Small intestine (tissue), 16 donors: ENCODE measurements around the gene CDK5R2. TPM values are rescaled to one million over a fixed set of nuclear protein-coding genes. Genes with fewer than 3 reads are reported as not detected.
"Not testable (repeated sequence)": the region's sequence is repeated elsewhere in the genome, so short reads cannot be mapped to it uniquely, and the experiment has no call there.

Experiments
- DNase-seq, 2 donors: peaks; one replicate each; pipeline versions ENCODE4 v3.0.0 to v3.0.0-alpha.2; 2013
- FAIRE-seq: peaks from 2 replicates; lab custom pipeline; 2012; peaks lifted over from hg19 to GRCh38; lab: Jason Lieb, UNC
- H3K27ac ChIP-seq, 3 donors: one replicate each; pipeline ENCODE4 v1.5.1; 2013; ENCODE audit warnings: low read length in 2 of 3, mild to moderate bottlenecking in 2 of 3, control low read depth in 1 of 3, inconsistent platforms in 1 of 3, low read depth in 1 of 3, moderate library complexity in 1 of 3
- H3K27me3 ChIP-seq, 3 donors: one replicate each; pipeline ENCODE4 v1.6.1; 2013; ENCODE audit warnings: low read length in 3 of 3, inconsistent platforms in 1 of 3; ENCODE audit not compliant: control insufficient read depth in 3 of 3, insufficient read depth in 3 of 3
- H3K36me3 ChIP-seq, 3 donors: one replicate each; pipeline ENCODE4 v1.6.1; 2013; ENCODE audit warnings: low read length in 3 of 3, inconsistent platforms in 1 of 3, low read depth in 1 of 3, mild to moderate bottlenecking in 1 of 3, moderate library complexity in 1 of 3; ENCODE audit not compliant: control insufficient read depth in 3 of 3, insufficient read depth in 2 of 3
- H3K4me1 ChIP-seq, 3 donors: one replicate each; pipeline ENCODE4 v1.6.1; 2013; ENCODE audit warnings: low read length in 2 of 3, inconsistent platforms in 1 of 3, low read depth in 1 of 3, mild to moderate bottlenecking in 1 of 3, moderate library complexity in 1 of 3; ENCODE audit not compliant: control insufficient read depth in 3 of 3, insufficient read depth in 2 of 3
- H3K4me3 ChIP-seq, 3 donors: one replicate each; pipeline ENCODE4 v1.5.1; 2013; ENCODE audit warnings: low read length in 3 of 3, control low read depth in 1 of 3, inconsistent platforms in 1 of 3, low read depth in 1 of 3, mild to moderate bottlenecking in 1 of 3, moderate library complexity in 1 of 3
- H3K9me3 ChIP-seq, 2 donors: one replicate each; pipeline ENCODE4 v1.6.1; 2013; ENCODE audit warnings: low read depth in 1 of 2, low read length in 1 of 2; ENCODE audit not compliant: control insufficient read depth in 2 of 2, insufficient read depth in 1 of 2
- WGBS, 3 donors: extraction: QIAGEN DNeasy Blood & Tissue Kit; methylation state at CpG; one replicate each; pipeline ENCODE4 v1.1.7; 2013; 5-methylcytosine and 5-hydroxymethylcytosine counted together
- long read RNA-seq, 10 donors: transcript quantifications; one replicate each; lab custom pipeline, GENCODE V29; 2026
- polyA plus RNA-seq, 4 donors: library from polyadenylated mRNA; stranded (reverse) in 3 of 4; unstranded in 1 of 4; fragments of 200-250 nt in 3 of 4; fragments of 120-200 nt in 1 of 4; gene quantifications; one replicate each; pipeline versions ENCODE4 v1.2.1 to v1.2.3, GENCODE V29; 2013
- donor health status: healthy with polysubstance abuse.
- donor health status: control.
- donor health status: control.
- donor health status: Bipolar disorder and iron deficiency.
- donor health status: healthy.

CDK5R2 gene
- 1 to 10 TPM in 2 of 4 donors, under 1 TPM in 1, not detected in 1; 0.22 to 1.5 (median 1.4) TPM for polyA plus RNA-seq
- long read RNA-seq, donor 1 = 0 reads
- long read RNA-seq, donor 2, partial matches to known transcripts = 0 of 2 reads
- long read RNA-seq, donor 2, other reads (novel, unspliced or antisense) = 0 of 2 reads
- long read RNA-seq, donor 3, partial matches to known transcripts = 0 of 4 reads
- long read RNA-seq, donor 3, other reads (novel, unspliced or antisense) = 0 of 4 reads
- long read RNA-seq, donor 4 = 0 reads
- long read RNA-seq, donor 5, partial matches to known transcripts = 0 of 2 reads
- long read RNA-seq, donor 5, other reads (novel, unspliced or antisense) = 0 of 2 reads
- long read RNA-seq, donor 6, partial matches to known transcripts = 0 of 1 reads
- long read RNA-seq, donor 6, other reads (novel, unspliced or antisense) = 0 of 1 reads
- long read RNA-seq, donor 7 = 0 reads
- long read RNA-seq, donor 8 = 0 reads
- long read RNA-seq, donor 9, partial matches to known transcripts = 0 of 2 reads
- long read RNA-seq, donor 9, other reads (novel, unspliced or antisense) = 0 of 2 reads
- long read RNA-seq, donor 10, transcript CDK5R2-201 (1 exons, 2,508 nt) = major isoform, 14 of 14 reads
- long read RNA-seq, donor 10, partial matches to known transcripts = 0 of 14 reads
- long read RNA-seq, donor 10, other reads (novel, unspliced or antisense) = 0 of 14 reads

DNA sequence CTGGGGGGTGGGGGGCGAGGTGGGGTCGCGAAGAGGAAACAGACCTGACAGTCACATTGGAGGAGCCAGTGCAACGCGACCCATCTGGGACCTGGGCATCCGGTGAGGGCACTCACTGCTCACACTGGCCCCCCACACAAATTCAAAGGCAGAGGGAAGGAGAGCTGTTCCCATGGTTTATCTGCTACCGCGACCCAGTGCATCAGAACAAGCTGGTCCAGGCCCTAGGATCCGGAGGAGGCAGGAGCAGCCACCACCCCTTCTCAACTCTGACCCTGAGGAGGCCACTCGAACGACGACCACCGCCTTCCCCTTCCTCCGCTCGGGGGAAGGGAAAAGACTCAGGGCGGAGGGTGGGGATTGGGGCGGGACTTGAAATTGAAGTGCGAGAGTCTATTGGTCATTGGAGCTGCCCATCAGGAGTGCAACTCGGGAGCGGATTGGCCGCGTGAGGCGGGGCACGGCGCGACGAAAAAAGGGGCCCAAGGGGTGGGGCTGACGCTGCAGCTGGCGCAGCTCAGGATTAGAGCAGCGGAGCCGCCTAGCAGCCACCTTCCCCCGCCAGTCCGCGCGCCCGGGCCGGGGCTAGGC is at the start of gene CDK5R2:
CDK5R2 (plus strand) TSS at position 526 of the 591 bp plus-strand sequence. CDS start 155 bp downstream, outside the sequence.
- FAIRE-seq = no peak
- peak within 1 kb of the TSS in 2 of 3 donors; percentile 18 to 42 for H3K4me3 ChIP-seq
- WGBS, 3 donors = 2 to 7% (median 6%) methylated on average over 32 to 37 of the region's 37 CpGs
- H3K36me3 ChIP-seq = no peaks in the 10 kb centered on the region
- DNase-seq = peak; percentile 62 to 85
- peaks cover 0 to 4% (median 0%) of the 10 kb centered on the region in 3 donors for H3K4me1 ChIP-seq
- no peak within 1 kb of the TSS for H3K27ac ChIP-seq
- H3K9me3 ChIP-seq = no peaks in the 10 kb centered on the region
- peaks cover 5 to 93% (median 50%) of the 10 kb centered on the region in 3 donors for H3K27me3 ChIP-seq

DNA sequence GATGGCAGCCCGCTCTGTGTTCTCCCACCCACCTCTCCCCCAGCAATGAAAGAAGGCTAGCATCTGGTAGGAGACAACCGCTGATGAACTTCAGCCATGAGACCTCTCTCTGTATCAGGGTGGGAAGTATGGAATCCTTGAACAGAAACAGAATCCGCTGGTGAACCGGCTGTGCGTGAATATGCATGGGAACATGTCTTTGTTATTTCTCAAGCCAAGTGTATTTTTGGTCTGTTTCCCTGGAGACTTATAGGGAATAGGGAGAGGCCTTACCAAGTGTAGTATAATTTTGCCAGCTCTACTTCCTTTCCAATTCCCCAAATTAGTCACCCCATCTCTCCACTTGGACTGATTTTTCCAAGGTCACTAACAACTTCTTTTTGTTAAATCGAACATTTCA is 48.7 kb upstream of the CDK5R2 start:
- Histone ChIP-seq H3K27ac (no peak overlapping the region), H3K9me3 (no peaks in the 10 kb centered on the region), H3K36me3 (no peaks in the 10 kb centered on the region), H3K4me1 (peaks cover 0 to 5% (median 4%) of the 10 kb centered on the region in 3 donors), H3K4me3 (no peak overlapping the region), H3K27me3 (peaks cover 0 to 16% (median 0%) of the 10 kb centered on the region in 3 donors)
- no peak for FAIRE-seq
- DNase-seq = no peak
- 89 to 98% (median 91%) methylated on average over 6 of the region's 6 CpGs for WGBS, 3 donors

DNA sequence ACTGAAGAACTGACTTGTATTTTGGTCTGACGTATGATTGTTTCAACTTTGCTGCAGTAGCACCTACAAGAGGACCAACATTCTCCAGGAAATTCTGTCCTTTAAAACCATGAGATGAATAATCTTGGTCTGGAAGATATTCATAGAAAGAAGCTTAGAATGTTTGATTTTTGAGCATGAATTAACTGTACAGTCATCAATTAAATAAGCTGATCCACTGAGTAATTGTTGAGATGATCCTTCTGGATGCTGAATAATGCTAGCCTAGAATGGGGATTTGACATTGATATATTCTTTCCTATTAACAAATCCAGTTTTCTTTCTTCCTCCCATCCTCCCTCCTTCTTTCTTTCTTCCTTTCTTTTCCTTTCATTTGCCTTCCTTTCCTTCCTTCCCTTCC is 39.0 kb upstream of the CDK5R2 start:
- no peak overlapping the region for H3K4me3 ChIP-seq
- WGBS, 3 donors = 84 to 93% (median 85%) methylated on average over 1 of the region's 1 CpG
- DNase-seq (no peak), FAIRE-seq (no peak)
- H3K36me3 ChIP-seq = no peaks in the 10 kb centered on the region
- H3K27me3 ChIP-seq = peaks cover 0 to 5% (median 0%) of the 10 kb centered on the region in 3 donors
- no peak overlapping the region for H3K27ac ChIP-seq
- H3K4me1 ChIP-seq = no peaks in the 10 kb centered on the region
- H3K9me3 ChIP-seq = peaks cover 0 to 11% of the 10 kb centered on the region in 2 donors

DNA sequence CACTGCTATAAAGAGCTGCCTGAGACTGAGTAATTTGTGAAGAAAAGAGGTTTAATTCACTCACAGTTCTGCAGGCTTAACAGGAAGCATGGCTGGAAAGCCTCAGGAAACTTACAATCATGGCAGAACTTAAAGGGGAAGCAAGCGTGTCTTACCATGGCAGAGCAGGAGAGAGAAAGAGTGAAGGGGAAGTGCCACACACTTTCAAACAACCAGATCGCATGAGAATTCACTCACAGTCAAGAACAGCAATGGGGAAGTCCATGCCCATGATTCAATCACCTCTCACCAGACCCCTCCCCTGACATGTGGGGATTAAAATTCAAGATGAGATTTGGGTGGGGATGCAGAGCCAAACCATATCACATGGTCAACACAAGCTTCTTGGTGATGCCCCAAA is 34.7 kb upstream of the CDK5R2 start:
- DNase-seq = no peak
- peaks cover 0 to 9% (median 2%) of the 10 kb centered on the region in 3 donors for H3K27me3 ChIP-seq
- no peak overlapping the region for H3K27ac ChIP-seq
- no peak overlapping the region for H3K4me3 ChIP-seq
- WGBS, 3 donors = 73 to 90% (median 83%) methylated on average over 2 of the region's 2 CpGs
- H3K9me3 ChIP-seq = peaks cover 0 to 11% of the 10 kb centered on the region in 2 donors
- no peaks in the 10 kb centered on the region for H3K36me3 ChIP-seq
- no peak for FAIRE-seq
- no peaks in the 10 kb centered on the region for H3K4me1 ChIP-seq

DNA sequence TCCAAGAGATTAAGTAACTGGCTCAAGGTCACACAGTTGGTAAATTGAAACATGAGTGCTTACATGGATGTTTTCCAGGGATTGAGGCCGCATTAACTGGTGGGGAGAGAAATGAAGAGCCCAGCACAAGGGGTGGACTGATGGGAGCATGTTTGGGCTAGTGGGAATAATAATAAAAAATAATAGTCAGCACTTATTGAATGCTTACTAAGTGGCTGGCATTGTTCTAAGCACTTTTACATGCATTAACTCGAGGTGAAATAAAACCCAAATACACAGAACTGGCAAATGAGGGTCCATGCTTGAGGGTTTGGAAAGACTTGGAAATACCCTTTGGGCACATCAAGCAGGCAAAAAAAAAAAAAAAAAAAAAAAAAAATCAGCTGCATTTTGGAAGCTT is 34.0 kb upstream of the CDK5R2 start:
- WGBS, 3 donors = 69 to 86% (median 84%) methylated on average over 2 of the region's 2 CpGs
- Histone ChIP-seq H3K27me3 (peaks cover 0 to 9% (median 2%) of the 10 kb centered on the region in 3 donors), H3K4me1 (no peaks in the 10 kb centered on the region), H3K4me3 (no peak overlapping the region), H3K36me3 (no peaks in the 10 kb centered on the region), H3K9me3 (peaks cover 0 to 11% of the 10 kb centered on the region in 2 donors), H3K27ac (no peak overlapping the region)
- DNase-seq (no peak), FAIRE-seq (no peak)

DNA sequence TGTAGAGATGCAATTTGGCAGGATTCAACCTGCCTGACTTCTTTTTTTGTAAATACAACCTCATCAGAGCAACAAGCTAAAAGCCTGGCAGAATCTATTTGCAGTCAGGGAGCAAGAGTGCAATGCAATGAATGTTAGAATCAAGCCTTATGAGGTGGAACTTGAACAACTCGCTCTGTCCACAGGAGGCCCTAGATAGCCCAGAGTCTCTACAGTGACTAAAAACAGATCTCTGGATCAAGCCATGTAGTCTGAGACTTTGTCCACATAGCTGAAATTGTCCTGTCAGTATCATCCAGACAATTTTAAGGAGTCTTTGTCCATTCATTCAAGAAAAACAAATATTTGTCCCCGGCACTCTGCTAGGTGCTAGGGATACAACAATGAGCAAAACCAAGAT is 32.0 kb upstream of the CDK5R2 start:
- H3K9me3 ChIP-seq = peaks cover 0 to 11% of the 10 kb centered on the region in 2 donors
- FAIRE-seq = no peak
- no peak for DNase-seq
- H3K27me3 ChIP-seq = peaks cover 0 to 9% (median 2%) of the 10 kb centered on the region in 3 donors
- no peaks in the 10 kb centered on the region for H3K36me3 ChIP-seq
- H3K4me1 ChIP-seq = no peaks in the 10 kb centered on the region
- 60 to 69% (median 68%) methylated on average over 2 of the region's 2 CpGs for WGBS, 3 donors
- no peak overlapping the region for H3K4me3 ChIP-seq
- H3K27ac ChIP-seq = no peak overlapping the region

DNA sequence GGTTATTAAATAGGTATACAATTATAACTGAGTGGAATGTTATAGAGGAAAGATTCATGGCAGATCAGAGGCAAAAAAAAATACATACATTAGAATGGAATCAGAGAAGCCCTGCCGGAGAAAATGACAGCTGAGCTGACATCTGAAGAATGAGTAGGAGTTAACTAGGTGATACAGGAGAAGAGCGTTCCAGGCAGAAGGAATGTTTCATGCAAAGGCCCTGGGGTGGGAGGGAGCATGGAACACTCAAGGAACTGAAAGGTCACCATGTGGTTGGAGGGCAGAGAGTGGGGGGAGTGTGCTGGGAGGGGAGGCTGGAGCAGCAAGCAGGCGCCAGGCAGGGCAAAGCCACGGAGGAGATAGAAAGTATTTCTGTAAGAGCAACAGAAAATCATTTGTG is 31.6 kb upstream of the CDK5R2 start:
- peaks cover 0 to 9% (median 2%) of the 10 kb centered on the region in 3 donors for H3K27me3 ChIP-seq
- H3K9me3 ChIP-seq = peaks cover 0 to 11% of the 10 kb centered on the region in 2 donors
- WGBS, 3 donors = 69 to 71% (median 70%) methylated on average over 4 of the region's 4 CpGs
- no peaks in the 10 kb centered on the region for H3K36me3 ChIP-seq
- FAIRE-seq (no peak), DNase-seq (no peak)
- H3K4me1 ChIP-seq = no peaks in the 10 kb centered on the region
- no peak overlapping the region for H3K27ac ChIP-seq
- H3K4me3 ChIP-seq = no peak overlapping the region

DNA sequence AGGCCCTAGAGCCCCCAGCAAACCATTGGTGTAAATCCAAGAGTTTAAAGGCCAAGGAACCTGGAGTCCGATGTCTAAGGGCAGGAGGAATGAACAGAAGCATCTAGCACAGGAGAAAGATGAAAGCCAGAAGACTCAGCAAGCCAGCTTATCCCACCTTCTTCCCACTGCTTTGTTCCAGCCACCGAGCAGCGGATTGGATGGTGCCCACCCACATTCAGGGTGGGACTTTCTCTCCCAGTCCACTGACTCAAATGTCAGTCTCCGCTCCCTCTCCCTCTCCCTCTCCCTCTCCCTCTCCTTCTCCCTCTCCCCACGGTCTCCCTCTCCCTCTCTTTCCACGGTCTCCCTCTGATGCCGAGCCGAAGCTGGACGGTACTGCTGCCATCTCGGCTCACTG is 29.0 kb upstream of the CDK5R2 start:
- not testable (repeated sequence) for H3K4me1 ChIP-seq, H3K36me3 ChIP-seq, H3K27me3 ChIP-seq, DNase-seq, H3K27ac ChIP-seq, FAIRE-seq, H3K9me3 ChIP-seq, H3K4me3 ChIP-seq
- 93 to 95% (median 94%) methylated on average over 4 to 7 of the region's 10 CpGs for WGBS, 3 donors
